WTC11 (cell line): ENCODE results near the gene RNF31. TPM values are rescaled to one million over a fixed set of nuclear protein-coding genes. Genes with fewer than 3 reads are reported as not detected.

Experiments
- ATAC-seq: fragments of 200-7000 bp; cut with Tn5 transposase; 2 replicates; pipeline ENCODE4 v1.10.0; 2021; ENCODE audit warnings: mild to moderate bottlenecking, moderate library complexity
- CTCF ChIA-PET: fragments of 300-600 bp; sonication (Branson Sonifier 250); formaldehyde crosslinking; loops from one replicate; lab custom pipeline; 2021; ENCODE audit warnings: antibody characterized with exemption; lab: Charles Lee
- POLR2A ChIA-PET: fragments of 350-600 bp; sonication (Branson Sonifier 250); formaldehyde crosslinking; loops from one replicate; lab custom pipeline; 2021; ENCODE audit warnings: antibody characterized with exemption; lab: Charles Lee
- DNase-seq: peaks from one replicate; pipeline ENCODE4 v3.0.0; 2021; ENCODE audit warnings: low spot score
- H3K27ac Mint-ChIP-seq: 2 replicates; pipeline ENCODE4 v1.8.0; 2021; ENCODE audit warnings: mixed read lengths
- H3K27me3 Mint-ChIP-seq: 2 replicates; pipeline ENCODE4 v1.8.0; 2021; ENCODE audit warnings: low read depth, mild to moderate bottlenecking, moderate library complexity, mixed read lengths
- H3K36me3 Mint-ChIP-seq: 2 replicates; pipeline ENCODE4 v1.8.0; 2021; ENCODE audit warnings: mixed read lengths
- H3K4me1 Mint-ChIP-seq: 2 replicates; pipeline ENCODE4 v1.8.0; 2022; ENCODE audit warnings: mixed read lengths
- H3K4me3 Mint-ChIP-seq: 2 replicates; pipeline ENCODE4 v1.8.0; 2021; ENCODE audit warnings: mild to moderate bottlenecking, moderate library complexity, mixed read lengths
- H3K9me3 Mint-ChIP-seq: 2 replicates; pipeline ENCODE4 v1.8.0; 2021; ENCODE audit warnings: mixed read lengths
- AR ChIP-seq: fragments of 250-450 bp; sonication (Bioruptor Pico); IDR thresholded peaks from 2 replicates; pipeline ENCODE4 v1.9.0; 2021; ENCODE audit warnings: mild to moderate bottlenecking
- CREB1 ChIP-seq: sonication (generic); formaldehyde crosslinking; IDR thresholded peaks from 2 replicates; pipeline ENCODE4 v1.8.0; 2023; ENCODE audit warnings: mild to moderate bottlenecking, missing genetic modification reagents
- CTCF ChIP-seq: fragments of 200-600 bp; IDR thresholded peaks from 2 replicates; pipeline ENCODE4 v1.8.0; 2022; ENCODE audit warnings: antibody characterized with exemption
- E2F1 ChIP-seq: sonication (generic); formaldehyde crosslinking; IDR thresholded peaks from 2 replicates; pipeline ENCODE4 v1.8.0; 2022; ENCODE audit warnings: mild to moderate bottlenecking, missing genetic modification reagents
- EMX1 ChIP-seq: fragments of 250-450 bp; sonication (Bioruptor Pico); IDR thresholded peaks from 2 replicates; pipeline ENCODE4 v1.8.0; 2021; ENCODE audit warnings: mild to moderate bottlenecking
- ERG ChIP-seq: fragments of 250-450 bp; sonication (Bioruptor Pico); IDR thresholded peaks from 2 replicates; pipeline ENCODE4 v1.8.0; 2021; ENCODE audit warnings: mild to moderate bottlenecking
- ETV6 ChIP-seq: sonication (generic); formaldehyde crosslinking; IDR thresholded peaks from 2 replicates; pipeline ENCODE4 v1.8.1; 2022; ENCODE audit warnings: mild to moderate bottlenecking, missing genetic modification reagents
- GRHL2 ChIP-seq: fragments of 250-450 bp; sonication (Bioruptor Pico); IDR thresholded peaks from 2 replicates; pipeline ENCODE4 v1.8.0; 2022; ENCODE audit warnings: mild to moderate bottlenecking, moderate library complexity; ENCODE audit not compliant: insufficient replicate concordance, severe bottlenecking
- IRF2 ChIP-seq: sonication (generic); formaldehyde crosslinking; IDR thresholded peaks from 2 replicates; pipeline ENCODE4 v1.8.0; 2022; ENCODE audit warnings: low read depth, missing genetic modification reagents, borderline replicate concordance
- JAZF1 ChIP-seq: fragments of 250-450 bp; sonication (Bioruptor Pico); IDR thresholded peaks from 2 replicates; pipeline ENCODE4 v1.9.0; 2021; ENCODE audit warnings: moderate library complexity, mild to moderate bottlenecking, inconsistent platforms
- MLX ChIP-seq: sonication (generic); formaldehyde crosslinking; IDR thresholded peaks from 2 replicates; pipeline ENCODE4 v1.8.1; 2023; ENCODE audit warnings: mild to moderate bottlenecking, missing genetic modification reagents, moderate library complexity
- NFYB ChIP-seq: sonication (generic); formaldehyde crosslinking; conservative IDR thresholded peaks from 2 replicates; pipeline ENCODE4 v1.8.0; 2022; ENCODE audit warnings: low read depth, missing genetic modification reagents
- OVOL2 ChIP-seq: fragments of 250-450 bp; sonication (Bioruptor Pico); IDR thresholded peaks from 2 replicates; pipeline ENCODE4 v1.9.0; 2021; ENCODE audit warnings: mild to moderate bottlenecking, borderline replicate concordance
- PRDM15 ChIP-seq: sonication (generic); formaldehyde crosslinking; IDR thresholded peaks from 2 replicates; pipeline ENCODE4 v1.8.0; 2022; ENCODE audit warnings: missing genetic modification reagents
- SOX15 ChIP-seq: fragments of 250-450 bp; sonication (Bioruptor Pico); IDR thresholded peaks from 2 replicates; pipeline ENCODE4 v1.9.0; 2021; ENCODE audit warnings: mild to moderate bottlenecking
- TEAD4 ChIP-seq: sonication (generic); formaldehyde crosslinking; IDR thresholded peaks from 2 replicates; pipeline ENCODE4 v1.8.0; 2022; ENCODE audit warnings: mild to moderate bottlenecking, missing genetic modification reagents
- ZNF219 ChIP-seq: sonication (generic); formaldehyde crosslinking; IDR thresholded peaks from 2 replicates; pipeline ENCODE4 v1.8.0; 2023; ENCODE audit warnings: missing genetic modification reagents, mild to moderate bottlenecking, borderline replicate concordance
- ZNF263 ChIP-seq: sonication (generic); formaldehyde crosslinking; IDR thresholded peaks from 2 replicates; pipeline ENCODE4 v1.8.1; 2022; ENCODE audit warnings: low read depth, mild to moderate bottlenecking, moderate library complexity, missing genetic modification reagents
- ZNF416 ChIP-seq: fragments of 250-450 bp; sonication (Bioruptor Pico); IDR thresholded peaks from 2 replicates; pipeline ENCODE4 v1.9.0; 2021; ENCODE audit warnings: mild to moderate bottlenecking, inconsistent platforms
- total RNA-seq: library from RNA; stranded (reverse); gene quantifications from 3 replicates; pipeline ENCODE4 v1.2.3, GENCODE V29; 2021

RNF31 gene
- total RNA-seq, 1 experiment from 2014 or later = 86.2 TPM

GRCh38 chr14:24176599-24176998 is 29.3 kb downstream of the RNF31 start:
- CTCF ChIA-PET = interaction anchor here (1.5 kb wide), 1 partner anchor 15 kb away, joined by 6 read pairs; the partner anchor contains the start of gene IRF9
- H3K4me3 Mint-ChIP-seq = no peak overlapping the region
- no peaks in the 10 kb centered on the region for H3K9me3 Mint-ChIP-seq
- ATAC-seq = no peak
- no peak overlapping the region for H3K27ac Mint-ChIP-seq
- POLR2A ChIA-PET = no interaction called here
- TF ChIP-seq PRDM15 (CRISPR knock-in tag) (no peak), NFYB (CRISPR knock-in tag) (no peak), ZNF416 (no peak), GRHL2 (CRISPR knock-in tag) (no peak), OVOL2 (no peak), ETV6 (no peak), AR (CRISPR knock-in tag) (no peak), CREB1 (CRISPR knock-in tag) (no peak), ERG (CRISPR knock-in tag) (no peak), IRF2 (CRISPR knock-in tag) (no peak), JAZF1 (CRISPR knock-in tag) (no peak), EMX1 (CRISPR knock-in tag) (no peak), E2F1 (no peak), TEAD4 (CRISPR knock-in tag) (no peak), ZNF263 (CRISPR knock-in tag) (no peak), ZNF219 (CRISPR knock-in tag) (no peak), MLX (CRISPR knock-in tag) (no peak), CTCF (no peak), SOX15 (no peak)
- no peak for DNase-seq
- peaks cover 19% of the 10 kb centered on the region for H3K36me3 Mint-ChIP-seq
- no peaks in the 10 kb centered on the region; the same call in 1 of the 2 replicates for H3K27me3 Mint-ChIP-seq
- peaks cover 9% of the 10 kb centered on the region for H3K4me1 Mint-ChIP-seq
